HFFc6 (cell line): ENCODE data around the gene RTRAF. TPM values are rescaled to one million over a fixed set of nuclear protein-coding genes. Genes with fewer than 3 reads are reported as not detected.

ENCODE experiments used
- DNase-seq: peaks from one replicate; pipeline ENCODE4 v3.0.0-alpha.2; 2018
- H3K27ac Mint-ChIP-seq: 2 replicates; pipeline ENCODE4 v1.8.0; 2020; ENCODE audit warnings: mild to moderate bottlenecking, mixed read lengths
- H3K27me3 Mint-ChIP-seq: 2 replicates; pipeline ENCODE4 v1.8.0; 2021; ENCODE audit warnings: mild to moderate bottlenecking, moderate library complexity, mixed read lengths; ENCODE audit not compliant: insufficient read depth
- H3K36me3 Mint-ChIP-seq: 2 replicates; pipeline ENCODE4 v1.8.0; 2021; ENCODE audit warnings: low read depth, mixed read lengths
- H3K4me1 Mint-ChIP-seq: 2 replicates; pipeline ENCODE4 v1.8.0; 2020; ENCODE audit warnings: low read depth, mixed read lengths
- H3K4me3 Mint-ChIP-seq: 2 replicates; pipeline ENCODE4 v1.8.0; 2020; ENCODE audit warnings: mild to moderate bottlenecking, moderate library complexity, mixed read lengths
- H3K9me3 Mint-ChIP-seq: 2 replicates; pipeline ENCODE4 v1.8.0; 2020; ENCODE audit warnings: mild to moderate bottlenecking, mixed read lengths
- CTCF ChIP-seq: fragments of 200-600 bp; sonication (generic); IDR thresholded peaks from 2 replicates; pipeline ENCODE4 v1.5.0; 2021; ENCODE audit warnings: antibody characterized with exemption, mild to moderate bottlenecking
- total RNA-seq, 6 experiments: library from RNA; stranded (reverse); fragmentation: NEBNext Ultra II Directional; extraction: Animal tissue kit (Norgen Biotek cat#: 25700); gene quantifications; 2 replicates in 1 of 6; 3 replicates in 5 of 6; pipeline ENCODE4 v1.2.3, GENCODE V29; 2021

RTRAF gene
- total RNA-seq, 6 experiments from 2014 or later, result 161 to 181 (median 179) TPM

DNA sequence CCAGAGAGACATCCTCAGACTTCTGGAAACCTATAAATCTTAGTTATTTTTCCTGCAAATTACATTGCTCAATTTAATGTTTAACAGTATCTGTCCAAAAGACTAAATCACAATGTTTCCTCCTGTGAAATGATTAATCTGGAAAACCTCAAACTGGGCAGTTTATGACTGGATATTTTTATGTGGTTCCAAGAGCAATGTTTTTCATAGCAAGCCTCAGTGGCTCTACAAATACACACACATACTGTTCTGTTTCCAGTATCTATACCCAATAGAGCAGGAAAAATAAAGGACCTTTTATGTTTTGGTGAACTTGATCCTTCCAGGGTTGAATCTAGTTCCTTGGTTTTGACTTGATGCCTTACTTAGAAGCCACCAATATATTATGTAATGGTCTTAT, 70.3 kb downstream of the RTRAF start:
- TF ChIP-seq CTCF, result no peak
- H3K27ac Mint-ChIP-seq, result no peak overlapping the region
- H3K4me3 Mint-ChIP-seq, result no peak overlapping the region
- DNase-seq, result no peak
- H3K4me1 Mint-ChIP-seq, result peaks cover 70% of the 10 kb centered on the region
- no peaks in the 10 kb centered on the region for H3K27me3 Mint-ChIP-seq
- H3K36me3 Mint-ChIP-seq, result peaks cover 37% of the 10 kb centered on the region
- H3K9me3 Mint-ChIP-seq, result no peaks in the 10 kb centered on the region

GRCh38 chr14:52060080-52060479, 70.7 kb downstream of the RTRAF start:
- Mint-ChIP-seq H3K4me1 (peaks cover 70% of the 10 kb centered on the region), H3K4me3 (no peak overlapping the region), H3K9me3 (no peaks in the 10 kb centered on the region), H3K36me3 (peaks cover 41% of the 10 kb centered on the region), H3K27me3 (no peaks in the 10 kb centered on the region), H3K27ac (no peak overlapping the region)
- DNase-seq, result no peak
- no peak for TF ChIP-seq CTCF

Other genes with a start within 250 kb of the RTRAF start
- 1 to 10 TPM; 2.4 to 6.0 (median 2.8) TPM for gene GNG2, start 128.9 kb upstream of the RTRAF start, total RNA-seq
- gene NID2, start 79.5 kb downstream of the RTRAF start, total RNA-seq, result 100 to 1,000 TPM in 5 of 6 experiments, 10 to 100 TPM in 1; 97.3 to 125 (median 113) TPM